Measurements from ENCODE around the gene MBOAT2.

Gene MBOAT2

DNA sequence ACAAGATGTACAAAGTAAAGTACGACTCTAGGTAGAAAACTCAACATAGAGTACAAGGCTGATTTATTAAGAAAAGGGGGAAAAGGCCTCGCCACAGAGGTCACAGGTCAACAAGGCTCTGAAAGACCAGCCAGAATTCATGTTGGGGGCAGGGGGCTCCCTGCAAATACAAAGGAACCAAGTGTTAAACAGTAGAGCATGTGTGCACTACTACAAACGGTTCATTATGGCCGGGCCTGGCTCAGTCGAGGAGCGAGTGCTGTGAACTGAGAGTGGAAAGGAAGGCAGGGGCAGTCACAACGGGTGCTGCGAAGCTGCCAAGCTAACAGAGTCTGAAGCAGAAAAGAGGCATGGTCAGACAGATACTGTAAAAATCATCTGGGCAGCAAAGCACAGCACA is 77.1 kb downstream of the MBOAT2 start:
- no peak overlapping the region for H3K27ac ChIP-seq (replicated peaks)
- no peak for DNase-seq (ENCODE audit: low read depth in 1 of 2, low spot score in 1 of 2)
- TF ChIP-seq GABPA (IDR thresholded peaks at IDR 0.05; ENCODE audit: low read depth) = no peak
- TF ChIP-seq SPI1 (IDR thresholded peaks at IDR 0.05; ENCODE audit: borderline replicate concordance, low read depth) = no peak
- TF ChIP-seq POLR2AphosphoS5 (IDR thresholded peaks at IDR 0.05; ENCODE audit: low read depth) = no peak
- TF ChIP-seq, protein P1, sequence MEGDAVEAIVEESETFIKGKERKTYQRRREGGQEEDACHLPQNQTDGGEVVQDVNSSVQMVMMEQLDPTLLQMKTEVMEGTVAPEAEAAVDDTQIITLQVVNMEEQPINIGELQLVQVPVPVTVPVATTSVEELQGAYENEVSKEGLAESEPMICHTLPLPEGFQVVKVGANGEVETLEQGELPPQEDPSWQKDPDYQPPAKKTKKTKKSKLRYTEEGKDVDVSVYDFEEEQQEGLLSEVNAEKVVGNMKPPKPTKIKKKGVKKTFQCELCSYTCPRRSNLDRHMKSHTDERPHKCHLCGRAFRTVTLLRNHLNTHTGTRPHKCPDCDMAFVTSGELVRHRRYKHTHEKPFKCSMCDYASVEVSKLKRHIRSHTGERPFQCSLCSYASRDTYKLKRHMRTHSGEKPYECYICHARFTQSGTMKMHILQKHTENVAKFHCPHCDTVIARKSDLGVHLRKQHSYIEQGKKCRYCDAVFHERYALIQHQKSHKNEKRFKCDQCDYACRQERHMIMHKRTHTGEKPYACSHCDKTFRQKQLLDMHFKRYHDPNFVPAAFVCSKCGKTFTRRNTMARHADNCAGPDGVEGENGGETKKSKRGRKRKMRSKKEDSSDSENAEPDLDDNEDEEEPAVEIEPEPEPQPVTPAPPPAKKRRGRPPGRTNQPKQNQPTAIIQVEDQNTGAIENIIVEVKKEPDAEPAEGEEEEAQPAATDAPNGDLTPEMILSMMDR (IDR thresholded peaks at IDR 0.05; ENCODE audit: insufficient read depth, low read length) = no peak
- TF ChIP-seq, protein P2, sequence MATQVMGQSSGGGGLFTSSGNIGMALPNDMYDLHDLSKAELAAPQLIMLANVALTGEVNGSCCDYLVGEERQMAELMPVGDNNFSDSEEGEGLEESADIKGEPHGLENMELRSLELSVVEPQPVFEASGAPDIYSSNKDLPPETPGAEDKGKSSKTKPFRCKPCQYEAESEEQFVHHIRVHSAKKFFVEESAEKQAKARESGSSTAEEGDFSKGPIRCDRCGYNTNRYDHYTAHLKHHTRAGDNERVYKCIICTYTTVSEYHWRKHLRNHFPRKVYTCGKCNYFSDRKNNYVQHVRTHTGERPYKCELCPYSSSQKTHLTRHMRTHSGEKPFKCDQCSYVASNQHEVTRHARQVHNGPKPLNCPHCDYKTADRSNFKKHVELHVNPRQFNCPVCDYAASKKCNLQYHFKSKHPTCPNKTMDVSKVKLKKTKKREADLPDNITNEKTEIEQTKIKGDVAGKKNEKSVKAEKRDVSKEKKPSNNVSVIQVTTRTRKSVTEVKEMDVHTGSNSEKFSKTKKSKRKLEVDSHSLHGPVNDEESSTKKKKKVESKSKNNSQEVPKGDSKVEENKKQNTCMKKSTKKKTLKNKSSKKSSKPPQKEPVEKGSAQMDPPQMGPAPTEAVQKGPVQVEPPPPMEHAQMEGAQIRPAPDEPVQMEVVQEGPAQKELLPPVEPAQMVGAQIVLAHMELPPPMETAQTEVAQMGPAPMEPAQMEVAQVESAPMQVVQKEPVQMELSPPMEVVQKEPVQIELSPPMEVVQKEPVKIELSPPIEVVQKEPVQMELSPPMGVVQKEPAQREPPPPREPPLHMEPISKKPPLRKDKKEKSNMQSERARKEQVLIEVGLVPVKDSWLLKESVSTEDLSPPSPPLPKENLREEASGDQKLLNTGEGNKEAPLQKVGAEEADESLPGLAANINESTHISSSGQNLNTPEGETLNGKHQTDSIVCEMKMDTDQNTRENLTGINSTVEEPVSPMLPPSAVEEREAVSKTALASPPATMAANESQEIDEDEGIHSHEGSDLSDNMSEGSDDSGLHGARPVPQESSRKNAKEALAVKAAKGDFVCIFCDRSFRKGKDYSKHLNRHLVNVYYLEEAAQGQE (IDR thresholded peaks at IDR 0.05; ENCODE audit: insufficient replicate concordance, low read depth) = no peak

DNA sequence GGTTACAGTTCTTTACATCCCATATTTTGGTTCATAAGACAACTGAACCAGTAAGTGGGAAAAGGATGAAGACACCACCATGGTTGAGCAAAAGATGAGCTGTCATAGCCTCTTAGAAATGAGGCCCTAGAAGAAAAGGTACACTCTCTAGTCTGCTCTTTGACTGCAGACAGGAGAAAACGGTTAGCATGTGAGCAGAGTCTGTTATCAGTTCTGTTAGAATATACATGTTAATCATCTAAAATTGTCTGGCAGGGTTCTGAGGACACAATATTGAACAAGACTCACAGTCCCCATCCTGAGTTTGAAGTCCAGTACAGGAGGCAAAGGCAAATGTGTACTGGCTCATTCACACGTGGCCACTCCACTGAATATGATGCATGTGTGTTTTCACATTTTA is 78.1 kb downstream of the MBOAT2 start:
- no peak overlapping the region for H3K27ac ChIP-seq (replicated peaks)
- TF ChIP-seq GABPA (IDR thresholded peaks at IDR 0.05; ENCODE audit: low read depth) = no peak
- TF ChIP-seq, protein P2 (IDR thresholded peaks at IDR 0.05; ENCODE audit: insufficient replicate concordance, low read depth) = no peak
- no peak for TF ChIP-seq SPI1 (IDR thresholded peaks at IDR 0.05; ENCODE audit: borderline replicate concordance, low read depth)
- TF ChIP-seq POLR2AphosphoS5 (IDR thresholded peaks at IDR 0.05; ENCODE audit: low read depth) = no peak
- TF ChIP-seq, protein P1 (IDR thresholded peaks at IDR 0.05; ENCODE audit: insufficient read depth, low read length) = no peak

More for the DNA sequence above, 77.1 kb downstream of the MBOAT2 start:
- H3K27me3 ChIP-seq (ENCODE audit: insufficient read depth, poor library complexity, severe bottlenecking) = peaks cover 6% of the 10 kb centered on the region
- no peak overlapping the region for H3K4me3 ChIP-seq (replicated peaks; ENCODE audit: insufficient read depth, low read length)

DNA sequence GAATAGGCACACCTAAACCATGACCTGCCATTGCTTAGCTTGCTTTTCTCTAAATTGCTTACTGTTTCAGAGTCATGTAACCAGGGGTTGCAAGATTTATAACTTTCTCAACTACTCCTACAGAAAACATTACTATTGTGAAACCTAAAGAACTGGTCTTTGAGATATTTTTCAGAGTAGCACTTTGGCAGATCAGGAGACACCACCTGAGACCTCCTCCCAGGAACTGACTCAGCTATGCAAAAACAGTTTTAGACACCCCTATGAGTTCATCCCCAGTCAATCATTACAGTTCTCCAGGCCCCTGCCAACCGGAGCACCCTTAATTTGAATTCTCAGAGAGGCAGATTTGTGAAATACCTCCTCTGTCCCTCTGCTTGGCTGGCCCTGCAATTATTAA is 80.3 kb downstream of the MBOAT2 start:
- no peak overlapping the region for H3K4me3 ChIP-seq (replicated peaks; ENCODE audit: insufficient read depth, low read length)
- peaks cover 8% of the 10 kb centered on the region for H3K27me3 ChIP-seq (ENCODE audit: insufficient read depth, poor library complexity, severe bottlenecking)
- DNase-seq (ENCODE audit: low read depth in 1 of 2, low spot score in 1 of 2) = no peak
- no peak overlapping the region for H3K27ac ChIP-seq (replicated peaks)
- TF ChIP-seq, protein P2 (IDR thresholded peaks at IDR 0.05; ENCODE audit: insufficient replicate concordance, low read depth) = no peak
- TF ChIP-seq SPI1 (IDR thresholded peaks at IDR 0.05; ENCODE audit: borderline replicate concordance, low read depth) (no peak), POLR2AphosphoS5 (IDR thresholded peaks at IDR 0.05; ENCODE audit: low read depth) (no peak), GABPA (IDR thresholded peaks at IDR 0.05; ENCODE audit: low read depth) (no peak)
- TF ChIP-seq, protein P1 (IDR thresholded peaks at IDR 0.05; ENCODE audit: insufficient read depth, low read length) = no peak

More for the DNA sequence above, 78.1 kb downstream of the MBOAT2 start:
- Histone ChIP-seq H3K4me3 (replicated peaks; ENCODE audit: insufficient read depth, low read length) (no peak overlapping the region), H3K27me3 (ENCODE audit: insufficient read depth, poor library complexity, severe bottlenecking) (peaks cover 6% of the 10 kb centered on the region)
- no peak for DNase-seq (ENCODE audit: low read depth in 1 of 2, low spot score in 1 of 2)

Measured in HL-60 (cell line).